HG03439 (cell line): Measurements from ENCODE around the gene MRPL34.

Source experiments
- ATAC-seq: cut with Tn5 transposase; IDR thresholded peaks from one replicate; pipeline ENCODE4 v1.9.1; 2021; ENCODE audit warnings: mild to moderate bottlenecking, moderate library complexity; ENCODE audit not compliant: unreplicated experiment

The MRPL34 gene

GRCh38 chr19:17327654-17328516, 22.2 kb downstream of the MRPL34 start:
- ATAC-seq, result no peak

- no peak for ATAC-seq
Observed at GRCh38 chr19:17328517-17329365, 23.1 kb downstream of the MRPL34 start.

DNA sequence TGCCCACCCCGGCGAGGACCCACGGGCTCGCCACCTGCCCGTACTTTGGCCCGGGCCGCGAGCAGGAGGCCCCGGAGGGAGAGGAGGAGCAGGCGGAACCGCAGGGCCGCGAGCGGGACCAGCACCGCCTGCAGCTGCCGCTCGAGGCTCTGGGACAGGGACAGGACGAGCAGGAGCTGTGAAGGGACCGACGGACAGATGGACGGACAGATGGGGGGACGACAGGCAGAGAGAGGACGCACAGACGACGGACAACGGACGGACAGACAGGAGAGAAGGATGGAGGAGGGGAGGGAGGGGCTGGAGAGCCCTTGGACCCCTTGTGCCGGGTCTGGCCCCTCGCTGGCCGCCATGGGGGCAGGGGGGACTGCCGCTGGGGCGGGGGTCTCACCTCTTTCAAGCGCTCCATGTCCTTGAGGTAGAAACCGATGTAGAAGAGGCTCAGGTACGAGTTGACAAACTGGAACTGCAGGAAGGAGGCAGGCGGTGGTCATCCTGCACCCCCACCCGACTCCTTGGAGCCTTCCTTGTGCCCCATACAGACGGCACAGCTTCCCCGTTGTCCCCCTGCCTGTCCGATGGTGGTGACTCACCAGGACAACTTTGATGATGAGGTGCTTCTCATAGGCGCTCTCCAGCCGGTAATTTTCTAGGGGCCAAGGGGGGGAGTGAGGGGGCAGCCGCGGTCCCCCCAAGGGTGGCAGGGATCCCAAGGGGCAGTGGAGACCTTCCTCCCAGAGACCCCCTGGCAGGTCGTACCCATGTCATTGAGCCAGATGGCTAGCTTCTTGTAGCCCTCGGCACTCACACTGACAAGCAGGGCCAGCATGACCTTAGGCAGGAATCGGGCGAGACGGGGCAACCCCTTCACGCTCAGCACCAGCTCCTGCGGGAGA, 23.9 kb downstream of the MRPL34 start:
- ATAC-seq, result no peak

GRCh38 chr19:17330262-17331044, 24.8 kb downstream of the MRPL34 start:
- ATAC-seq, result no peak

GRCh38 chr19:17331045-17331558, 25.4 kb downstream of the MRPL34 start:
- ATAC-seq, result no peak

GRCh38 chr19:17332360-17332676, 26.6 kb downstream of the MRPL34 start:
- ATAC-seq, result no peak

DNA sequence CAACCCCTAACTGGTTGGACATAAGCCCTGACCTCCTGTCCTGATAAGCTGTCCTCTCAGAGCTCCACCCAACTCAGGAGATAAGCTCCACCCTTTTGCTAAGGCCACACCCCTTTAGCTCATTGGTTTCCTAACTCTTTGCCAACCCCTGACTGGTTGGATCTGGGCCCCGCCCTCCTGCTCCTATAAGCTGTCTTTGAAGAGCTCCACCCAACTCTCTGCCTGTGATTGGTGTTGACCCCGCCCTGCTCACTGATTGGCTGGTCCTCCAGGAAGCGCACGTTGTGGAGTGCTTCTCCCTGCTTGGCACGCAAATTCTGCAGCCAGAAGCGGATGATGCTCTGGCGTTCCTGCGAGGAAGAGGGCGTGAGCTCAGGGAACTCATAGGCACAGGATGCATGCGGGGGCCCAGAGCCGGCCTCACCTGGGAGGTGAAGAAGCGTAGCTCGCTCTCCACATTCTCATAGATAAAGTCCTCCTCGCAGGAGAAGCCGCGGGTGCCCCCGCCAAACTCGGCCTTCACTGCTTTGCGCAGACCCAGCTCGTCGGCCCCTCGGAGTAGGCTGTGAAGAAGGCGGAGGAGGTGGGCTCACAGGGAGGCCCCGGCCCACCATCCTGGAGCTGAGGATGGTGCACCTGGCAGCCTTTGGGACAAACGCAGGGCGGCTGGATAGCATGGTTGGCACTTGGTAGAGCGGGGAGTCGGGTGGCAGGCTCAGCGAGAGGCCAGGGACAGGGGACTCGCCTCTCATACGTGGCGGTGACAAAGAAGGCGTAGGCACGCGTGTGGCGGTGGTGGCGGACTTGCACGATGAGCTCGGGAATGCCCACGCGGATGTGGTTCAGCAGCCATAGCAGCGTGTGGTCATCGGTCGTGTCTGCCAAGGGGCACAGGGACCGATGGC, 27.3 kb downstream of the MRPL34 start:
- ATAC-seq, result no peak

DNA sequence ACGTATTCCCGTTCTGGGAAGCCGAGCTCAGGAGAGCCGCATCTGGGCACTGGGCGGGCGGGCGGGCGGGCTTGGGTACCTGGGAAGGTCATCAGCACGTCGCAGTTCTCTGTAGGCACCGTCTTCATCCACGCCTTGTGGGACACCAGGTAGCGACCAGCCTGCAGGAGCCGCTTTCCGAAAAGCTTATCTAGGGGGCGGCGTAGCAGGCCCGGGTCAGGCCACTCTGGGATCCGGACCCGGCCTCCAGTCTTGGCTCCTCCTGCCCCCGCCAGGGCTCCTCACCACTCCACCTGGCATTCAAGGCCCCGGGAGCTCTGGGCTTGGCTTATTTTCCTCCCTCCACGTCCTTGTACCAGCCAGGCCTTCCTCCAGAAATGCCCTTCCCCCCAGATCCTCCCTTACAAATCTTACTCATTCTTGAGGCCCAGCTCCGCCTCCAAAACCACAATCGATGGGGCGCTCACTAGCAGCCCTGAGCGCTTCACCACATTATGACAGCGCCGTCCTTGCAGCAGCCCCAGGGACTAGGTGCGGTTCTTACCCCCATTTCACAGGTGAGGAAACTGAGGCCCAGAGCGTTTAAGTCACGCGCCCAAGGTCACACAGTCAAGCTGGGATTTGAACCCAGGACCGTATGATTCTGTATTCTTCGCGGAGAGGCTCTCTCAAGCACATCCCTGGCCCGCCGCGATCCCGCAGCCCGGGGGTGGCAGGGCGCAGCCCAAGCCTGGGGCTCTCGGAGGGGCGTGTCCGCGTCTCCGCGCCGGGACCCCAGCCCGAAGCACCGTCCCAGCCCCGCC, 28.1 kb downstream of the MRPL34 start:
- ATAC-seq, result no peak

DNA sequence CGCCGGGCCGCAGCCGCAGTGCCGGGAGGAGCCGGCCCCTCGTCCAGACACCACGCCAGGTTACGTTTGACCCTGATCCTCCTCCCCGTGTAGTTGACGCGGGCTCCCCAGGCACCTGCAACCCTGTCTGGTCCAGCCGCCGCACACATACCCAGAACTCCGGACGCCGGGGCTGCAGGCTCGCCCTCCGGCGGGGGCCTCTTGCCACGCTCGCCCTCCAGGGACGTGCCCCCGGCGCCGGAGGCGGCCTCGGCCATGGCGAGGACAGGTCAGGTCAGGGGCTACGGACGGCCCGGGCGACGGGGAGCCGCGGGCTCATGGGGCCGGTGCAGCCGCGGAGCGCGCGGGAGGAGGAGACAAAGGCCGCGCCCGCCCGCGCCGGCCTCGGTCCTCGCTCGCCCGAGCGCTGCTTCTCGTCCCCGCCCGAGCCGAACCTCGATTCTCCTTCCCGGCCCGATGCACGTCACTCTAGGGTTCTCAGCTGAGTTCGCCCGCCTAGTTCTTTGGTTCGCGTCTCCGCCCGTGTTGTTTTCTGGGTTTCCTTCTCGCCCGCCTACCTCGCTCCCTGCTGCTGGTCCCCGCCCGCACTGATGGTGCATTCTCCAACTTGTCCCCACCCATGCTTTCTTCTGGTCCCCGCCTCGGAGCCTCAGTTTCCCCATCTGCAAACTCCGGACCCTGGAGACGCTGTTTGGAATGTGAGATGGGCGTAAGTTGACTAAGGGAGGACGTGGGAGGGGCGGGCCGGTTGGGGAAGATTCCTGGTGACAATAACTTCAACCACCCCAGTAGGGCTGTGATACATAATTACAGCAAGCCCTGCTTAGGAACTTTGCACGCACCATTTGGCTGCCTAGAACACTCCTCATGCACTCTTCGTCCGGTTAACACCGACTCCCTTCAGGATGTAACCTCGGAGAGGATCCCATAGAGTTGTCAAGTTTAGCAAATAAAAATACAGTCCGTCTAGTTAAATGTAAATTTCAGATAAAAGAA, 29.0 kb downstream of the MRPL34 start, which contains the start of gene ANO8:
Gene ANO8, minus strand, starts transcription at position 442 of the 996 bp plus-strand sequence. Its CDS starts 185 bp downstream, at position 257.
- peak; percentile 45 for ATAC-seq

DNA sequence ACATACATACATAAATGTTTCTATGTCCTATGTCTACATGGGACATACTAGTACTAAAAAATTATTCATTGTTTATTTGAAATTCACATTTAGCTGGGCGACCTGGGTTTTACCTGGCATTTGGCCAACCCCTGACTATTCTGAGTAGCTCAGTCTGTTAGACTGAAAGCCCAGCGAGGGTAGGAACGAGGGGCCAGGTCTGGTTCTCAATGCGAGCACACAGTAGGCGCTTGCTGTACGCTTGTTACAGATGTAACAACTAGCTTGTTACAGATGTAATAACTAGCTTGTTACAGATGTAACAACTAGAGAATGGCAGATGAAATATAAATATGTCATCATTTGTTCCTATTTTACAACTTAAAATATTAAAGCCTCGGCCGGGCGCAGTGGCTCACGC, 29.9 kb downstream of the MRPL34 start:
- no peak for ATAC-seq

- peak; percentile 70 for ATAC-seq
Observed at GRCh38 chr19:17336872-17337674, 31.4 kb downstream of the MRPL34 start, which contains the start of gene GTPBP3. Gene GTPBP3, plus strand, starts transcription at chr19:17337553. Its CDS starts 59 bp downstream, at chr19:17337612.

DNA sequence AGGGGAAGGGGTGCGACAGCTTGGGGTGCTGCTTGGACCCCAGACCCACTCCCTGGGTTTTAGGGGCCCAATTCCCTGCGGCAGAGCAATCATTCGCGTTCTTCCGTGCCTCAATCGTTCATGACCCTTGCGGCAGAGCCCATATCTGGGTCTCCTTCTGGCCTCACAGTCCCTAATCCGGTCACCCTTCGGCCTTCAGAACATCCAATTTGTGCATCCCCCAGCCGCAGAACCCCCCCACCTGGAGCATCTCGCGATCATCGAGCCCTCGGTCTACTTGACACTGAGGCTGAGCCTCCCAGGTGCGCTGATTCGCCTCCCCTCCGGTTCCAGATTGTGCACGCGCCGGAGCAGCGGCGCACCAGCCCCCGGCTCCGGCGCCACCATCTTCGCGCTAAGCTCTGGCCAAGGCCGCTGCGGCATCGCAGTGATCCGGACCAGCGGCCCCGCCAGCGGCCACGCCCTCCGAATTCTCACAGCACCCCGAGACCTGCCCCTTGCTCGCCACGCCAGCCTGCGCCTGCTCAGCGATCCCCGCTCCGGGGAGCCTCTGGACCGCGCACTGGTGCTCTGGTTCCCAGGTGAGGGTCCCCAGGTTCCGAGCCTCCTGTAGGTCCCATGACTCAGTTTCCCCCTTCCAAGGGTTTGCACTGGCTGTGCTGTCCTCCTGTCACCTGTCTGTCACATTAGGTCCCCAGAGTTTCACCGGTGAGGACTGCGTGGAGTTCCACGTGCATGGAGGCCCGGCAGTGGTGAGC, 32.2 kb downstream of the MRPL34 start:
- ATAC-seq, result no peak

DNA sequence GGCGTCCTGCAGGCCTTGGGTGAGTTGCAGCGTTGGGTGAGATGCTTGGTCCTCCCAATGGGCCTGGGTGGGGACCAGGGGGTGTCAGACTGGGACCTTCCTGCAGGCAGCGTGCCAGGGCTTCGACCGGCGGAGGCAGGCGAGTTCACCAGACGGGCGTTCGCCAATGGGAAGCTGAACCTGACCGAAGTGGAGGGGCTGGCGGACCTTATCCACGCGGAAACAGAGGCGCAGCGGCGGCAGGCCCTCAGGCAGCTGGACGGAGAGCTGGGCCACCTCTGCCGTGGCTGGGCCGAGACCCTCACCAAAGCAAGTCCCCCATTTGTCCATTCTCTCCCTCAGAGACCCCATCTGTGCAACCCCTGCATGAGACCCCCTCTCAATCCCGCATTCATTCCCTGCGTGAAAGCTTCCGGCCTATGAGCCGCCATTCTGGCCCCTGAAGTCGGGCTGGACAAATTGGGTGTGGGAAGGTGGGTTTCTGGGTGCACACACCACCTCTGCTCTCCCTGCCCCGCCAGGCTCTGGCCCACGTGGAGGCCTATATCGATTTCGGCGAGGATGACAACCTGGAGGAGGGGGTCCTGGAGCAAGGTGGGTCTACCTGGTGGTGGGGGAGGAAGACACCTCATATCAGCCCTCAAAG, 32.9 kb downstream of the MRPL34 start:
- no peak for ATAC-seq

DNA sequence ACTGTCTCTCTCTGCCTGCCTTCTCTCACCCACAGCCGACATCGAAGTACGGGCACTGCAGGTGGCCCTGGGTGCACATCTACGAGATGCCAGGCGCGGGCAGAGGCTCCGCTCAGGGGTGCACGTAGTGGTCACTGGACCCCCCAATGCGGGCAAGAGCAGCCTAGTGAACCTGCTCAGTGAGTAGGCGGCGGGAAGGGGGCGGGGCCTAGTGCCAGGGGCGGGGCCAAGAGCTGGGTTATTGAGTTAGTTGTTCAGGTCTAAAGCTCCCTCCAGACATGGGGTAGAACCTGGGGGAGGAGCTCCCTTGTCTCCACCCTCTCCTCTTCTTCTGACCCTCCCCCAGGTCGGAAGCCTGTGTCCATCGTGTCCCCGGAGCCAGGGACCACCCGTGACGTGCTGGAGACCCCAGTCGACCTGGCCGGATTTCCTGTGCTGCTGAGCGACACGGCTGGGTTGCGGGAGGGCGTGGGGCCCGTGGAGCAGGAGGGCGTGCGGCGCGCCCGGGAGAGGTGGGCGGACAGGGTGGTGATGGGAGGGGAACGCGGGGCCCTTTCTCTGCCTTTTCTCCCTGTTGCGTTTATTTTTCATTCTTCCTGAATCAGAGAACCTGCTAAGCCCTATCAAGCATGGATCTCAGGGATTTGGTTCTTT, 33.5 kb downstream of the MRPL34 start:
- ATAC-seq, result no peak
